ENCODE measurements around the gene SMIM35.

The SMIM35 gene

DNA sequence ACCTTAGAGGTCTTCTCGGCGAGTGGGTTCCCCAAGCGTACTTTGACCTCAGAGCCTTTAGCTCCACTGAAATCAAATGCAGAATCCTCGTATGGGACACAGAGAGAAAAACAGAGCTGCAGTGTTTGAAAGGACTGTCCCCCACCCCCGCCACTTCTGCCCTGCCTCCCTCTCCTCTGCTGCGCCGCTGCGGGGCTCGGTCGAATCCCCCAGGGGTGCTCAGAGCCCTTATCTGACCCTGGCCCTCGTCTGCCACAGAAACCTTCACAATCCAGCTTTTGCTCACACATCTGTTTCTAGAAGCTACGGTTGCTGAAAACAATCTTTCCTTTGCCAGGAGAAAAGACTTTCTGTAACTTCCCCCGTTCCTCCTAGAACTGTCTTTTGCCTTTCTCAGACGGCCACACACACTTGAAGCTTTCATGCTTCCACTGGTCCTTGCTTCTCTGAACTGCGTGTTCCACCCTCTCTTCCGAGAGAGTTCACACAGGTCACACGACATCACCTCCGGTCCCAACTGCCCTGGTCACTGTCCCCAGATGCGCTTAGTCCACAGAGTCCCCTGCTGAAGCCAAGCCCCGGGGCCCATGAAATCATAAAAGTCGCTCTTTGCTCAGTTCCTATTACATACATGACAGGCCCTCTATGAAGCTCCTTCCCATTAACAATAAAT, 3.7 kb downstream of the SMIM35 start:
- H4K5ac ChIP-seq (ENCODE audit: low read length): no peak overlapping the region
- no peak overlapping the region for H2BK5ac ChIP-seq (ENCODE audit: low read length)
- peak overlapping the region; percentile 50 for H3K56ac ChIP-seq (ENCODE audit: low read length)
- H3K4me3 ChIP-seq (ENCODE audit: low read length): no peak overlapping the region
- no peak for DNase-seq
- no peaks in the 10 kb centered on the region for H3K79me1 ChIP-seq (ENCODE audit: low read length)
- no peak overlapping the region for H3K27ac ChIP-seq (ENCODE audit: low read depth, low read length)
- H3K36me3 ChIP-seq (ENCODE audit: control insufficient read depth, insufficient read depth, low read length): no peaks in the 10 kb centered on the region
- no peak overlapping the region for H3K4ac ChIP-seq (ENCODE audit: low read depth, low read length)
- H2AK5ac ChIP-seq (ENCODE audit: low read length): no peak overlapping the region
- H3K27me3 ChIP-seq (ENCODE audit: insufficient read depth, low read length, poor library complexity): no peaks in the 10 kb centered on the region
- no peak overlapping the region for H4K8ac ChIP-seq (ENCODE audit: low read depth, low read length)
- no peak overlapping the region for H3K18ac ChIP-seq (ENCODE audit: low read length)
- H3K23ac ChIP-seq (ENCODE audit: low read length): no peak overlapping the region
- no peak overlapping the region for H2BK15ac ChIP-seq (replicated peaks; ENCODE audit: low read depth)
- no CpG with 5 or more reads among the region's 21 CpGs for WGBS (ENCODE audit: extremely low coverage, insufficient coverage, low lambda C conversion rate)
- no peaks in the 10 kb centered on the region for H3K4me1 ChIP-seq (ENCODE audit: control insufficient read depth, low read depth, low read length)
- H3K4me2 ChIP-seq (ENCODE audit: low read length): no peak overlapping the region
- no peak overlapping the region for H3K9ac ChIP-seq (ENCODE audit: low read length)
- no peak overlapping the region for H2BK120ac ChIP-seq (ENCODE audit: low read depth, low read length)
- no peaks in the 10 kb centered on the region for H3K79me2 ChIP-seq (ENCODE audit: control insufficient read depth, insufficient read depth, low read length)

DNA sequence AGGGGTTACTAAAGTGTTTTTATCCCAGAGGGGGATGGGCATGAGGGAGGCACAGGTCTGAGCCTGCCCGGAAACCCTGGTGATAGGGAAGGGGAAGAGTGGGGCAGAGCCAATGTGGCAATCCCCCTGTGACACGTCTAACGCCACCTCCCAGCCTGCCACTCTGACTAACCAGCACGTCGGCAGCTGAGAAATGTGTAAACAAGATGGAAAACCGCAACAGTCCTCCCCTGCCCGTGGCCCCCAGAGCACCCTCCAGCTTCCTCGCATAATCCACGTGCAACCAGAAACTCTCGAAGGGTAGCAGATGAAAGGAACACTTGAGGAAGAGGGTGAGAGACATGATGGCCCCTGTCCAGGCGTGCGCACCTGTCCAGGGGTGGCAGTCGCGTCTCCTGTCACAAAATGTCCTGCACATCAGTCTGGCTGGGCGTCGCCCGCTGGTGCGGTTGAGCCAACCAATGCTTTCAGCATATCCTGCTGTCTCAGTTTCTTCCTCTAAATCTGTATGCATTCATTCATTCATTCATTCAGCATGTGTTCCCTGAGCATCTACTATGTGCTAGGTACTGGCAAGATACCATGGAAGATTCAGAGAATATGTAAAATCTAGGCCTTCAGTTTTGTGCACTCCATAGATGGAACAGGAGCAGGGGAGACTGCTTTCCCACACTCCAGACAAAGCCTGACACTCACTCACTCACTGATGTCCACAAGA, 5.4 kb downstream of the SMIM35 start:
- no peak overlapping the region for H3K4me3 ChIP-seq (ENCODE audit: low read length)
- H3K4ac ChIP-seq (ENCODE audit: low read depth, low read length): no peak overlapping the region
- H3K79me2 ChIP-seq (ENCODE audit: control insufficient read depth, insufficient read depth, low read length): no peaks in the 10 kb centered on the region
- H2BK120ac ChIP-seq (ENCODE audit: low read depth, low read length): no peak overlapping the region
- H3K56ac ChIP-seq (ENCODE audit: low read length): no peak overlapping the region
- no peak for DNase-seq
- H2AK5ac ChIP-seq (ENCODE audit: low read length): no peak overlapping the region
- no peak overlapping the region for H2BK5ac ChIP-seq (ENCODE audit: low read length)
- H3K23ac ChIP-seq (ENCODE audit: low read length): no peak overlapping the region
- no CpG with 5 or more reads among the region's 18 CpGs for whole genome bisulfite sequencing (ENCODE audit: extremely low coverage, insufficient coverage, low lambda C conversion rate)
- no peak overlapping the region for H4K8ac ChIP-seq (ENCODE audit: low read depth, low read length)
- H3K27me3 ChIP-seq (ENCODE audit: insufficient read depth, low read length, poor library complexity): no peaks in the 10 kb centered on the region
- no peaks in the 10 kb centered on the region for H3K36me3 ChIP-seq (ENCODE audit: control insufficient read depth, insufficient read depth, low read length)
- peaks cover 3% of the 10 kb centered on the region for H3K4me1 ChIP-seq (ENCODE audit: control insufficient read depth, low read depth, low read length)
- no peak overlapping the region for H3K27ac ChIP-seq (ENCODE audit: low read depth, low read length)
- no peak overlapping the region for H2BK15ac ChIP-seq (replicated peaks; ENCODE audit: low read depth)
- no peaks in the 10 kb centered on the region for H3K79me1 ChIP-seq (ENCODE audit: low read length)
- H3K9ac ChIP-seq (ENCODE audit: low read length): no peak overlapping the region
- no peak overlapping the region for H3K4me2 ChIP-seq (ENCODE audit: low read length)
- H3K18ac ChIP-seq (ENCODE audit: low read length): no peak overlapping the region
- no peak overlapping the region for H4K5ac ChIP-seq (ENCODE audit: low read length)

DNA sequence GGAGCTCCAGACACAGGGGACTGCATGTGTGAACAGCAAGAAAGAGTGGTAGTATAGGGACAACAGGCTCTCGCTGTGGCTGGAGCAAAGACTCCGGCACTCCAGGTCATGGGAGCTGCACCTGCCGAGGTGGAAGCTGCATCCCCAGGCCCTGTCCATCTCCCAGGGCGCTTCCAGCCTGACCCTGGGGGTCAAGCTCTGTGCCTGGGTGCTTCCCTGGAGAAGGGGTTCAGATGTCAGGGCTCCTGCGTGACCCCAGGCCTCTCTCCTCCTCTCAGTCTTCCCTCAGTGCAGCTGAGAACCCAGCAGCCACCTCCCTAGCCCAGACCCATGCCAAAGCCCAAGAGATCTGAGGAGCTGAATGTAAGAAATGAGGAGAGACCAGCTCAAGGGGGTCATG, 6.5 kb downstream of the SMIM35 start:
- H3K79me2 ChIP-seq (ENCODE audit: control insufficient read depth, insufficient read depth, low read length): no peaks in the 10 kb centered on the region
- no peak overlapping the region for H4K8ac ChIP-seq (ENCODE audit: low read depth, low read length)
- no peak overlapping the region for H2BK5ac ChIP-seq (ENCODE audit: low read length)
- no peaks in the 10 kb centered on the region for H3K27me3 ChIP-seq (ENCODE audit: insufficient read depth, low read length, poor library complexity)
- H3K18ac ChIP-seq (ENCODE audit: low read length): no peak overlapping the region
- H3K4me1 ChIP-seq (ENCODE audit: control insufficient read depth, low read depth, low read length): peaks cover 3% of the 10 kb centered on the region
- no peak overlapping the region for H2AK5ac ChIP-seq (ENCODE audit: low read length)
- no peak for DNase-seq
- H3K4ac ChIP-seq (ENCODE audit: low read depth, low read length): no peak overlapping the region
- no CpG with 5 or more reads among the region's 5 CpGs for WGBS (ENCODE audit: extremely low coverage, insufficient coverage, low lambda C conversion rate)
- no peak overlapping the region for H3K23ac ChIP-seq (ENCODE audit: low read length)
- no peak overlapping the region for H3K56ac ChIP-seq (ENCODE audit: low read length)
- H3K9ac ChIP-seq (ENCODE audit: low read length): no peak overlapping the region
- no peak overlapping the region for H2BK120ac ChIP-seq (ENCODE audit: low read depth, low read length)
- no peaks in the 10 kb centered on the region for H3K36me3 ChIP-seq (ENCODE audit: control insufficient read depth, insufficient read depth, low read length)
- H3K4me3 ChIP-seq (ENCODE audit: low read length): no peak overlapping the region
- no peak overlapping the region for H2BK15ac ChIP-seq (replicated peaks; ENCODE audit: low read depth)
- H4K5ac ChIP-seq (ENCODE audit: low read length): no peak overlapping the region
- no peak overlapping the region for H3K4me2 ChIP-seq (ENCODE audit: low read length)
- H3K27ac ChIP-seq (ENCODE audit: low read depth, low read length): no peak overlapping the region
- no peaks in the 10 kb centered on the region for H3K79me1 ChIP-seq (ENCODE audit: low read length)

DNA sequence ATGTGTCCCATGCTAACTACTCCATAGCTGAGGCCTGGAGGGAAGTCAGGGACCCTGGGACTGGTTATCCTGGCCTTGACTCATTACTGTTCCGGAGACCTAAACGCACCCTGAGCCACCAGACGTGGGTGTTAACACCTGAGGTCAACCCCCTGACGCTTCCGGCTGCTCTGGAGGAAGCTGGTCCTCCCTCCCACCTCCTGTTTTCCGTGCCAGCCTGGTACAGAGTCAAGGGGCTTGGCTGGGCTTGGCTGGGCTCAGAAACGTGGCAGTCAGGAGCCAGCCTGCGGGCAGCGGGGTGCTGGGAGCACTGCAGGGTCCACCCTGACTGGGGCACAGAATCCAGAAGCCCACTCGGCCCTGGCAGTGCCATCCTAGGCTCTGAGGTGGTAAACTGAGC, 7.3 kb downstream of the SMIM35 start:
- Histone ChIP-seq H4K5ac (ENCODE audit: low read length) (no peak overlapping the region), H3K18ac (ENCODE audit: low read length) (no peak overlapping the region), H3K9ac (ENCODE audit: low read length) (no peak overlapping the region), H3K4me3 (ENCODE audit: low read length) (no peak overlapping the region), H2BK5ac (ENCODE audit: low read length) (no peak overlapping the region), H2BK15ac (replicated peaks; ENCODE audit: low read depth) (no peak overlapping the region), H3K23ac (ENCODE audit: low read length) (no peak overlapping the region), H2AK5ac (ENCODE audit: low read length) (no peak overlapping the region), H3K27ac (ENCODE audit: low read depth, low read length) (no peak overlapping the region), H3K4me2 (ENCODE audit: low read length) (no peak overlapping the region), H3K4me1 (ENCODE audit: control insufficient read depth, low read depth, low read length) (peaks cover 3% of the 10 kb centered on the region), H3K36me3 (ENCODE audit: control insufficient read depth, insufficient read depth, low read length) (no peaks in the 10 kb centered on the region), H3K4ac (ENCODE audit: low read depth, low read length) (no peak overlapping the region), H3K79me1 (ENCODE audit: low read length) (no peaks in the 10 kb centered on the region), H3K79me2 (ENCODE audit: control insufficient read depth, insufficient read depth, low read length) (no peaks in the 10 kb centered on the region), H2BK120ac (ENCODE audit: low read depth, low read length) (no peak overlapping the region), H3K27me3 (ENCODE audit: insufficient read depth, low read length, poor library complexity) (no peaks in the 10 kb centered on the region), H4K8ac (ENCODE audit: low read depth, low read length) (no peak overlapping the region), H3K56ac (ENCODE audit: low read length) (no peak overlapping the region)
- no peak for DNase-seq
- no CpG with 5 or more reads among the region's 10 CpGs for WGBS (ENCODE audit: extremely low coverage, insufficient coverage, low lambda C conversion rate)

DNA sequence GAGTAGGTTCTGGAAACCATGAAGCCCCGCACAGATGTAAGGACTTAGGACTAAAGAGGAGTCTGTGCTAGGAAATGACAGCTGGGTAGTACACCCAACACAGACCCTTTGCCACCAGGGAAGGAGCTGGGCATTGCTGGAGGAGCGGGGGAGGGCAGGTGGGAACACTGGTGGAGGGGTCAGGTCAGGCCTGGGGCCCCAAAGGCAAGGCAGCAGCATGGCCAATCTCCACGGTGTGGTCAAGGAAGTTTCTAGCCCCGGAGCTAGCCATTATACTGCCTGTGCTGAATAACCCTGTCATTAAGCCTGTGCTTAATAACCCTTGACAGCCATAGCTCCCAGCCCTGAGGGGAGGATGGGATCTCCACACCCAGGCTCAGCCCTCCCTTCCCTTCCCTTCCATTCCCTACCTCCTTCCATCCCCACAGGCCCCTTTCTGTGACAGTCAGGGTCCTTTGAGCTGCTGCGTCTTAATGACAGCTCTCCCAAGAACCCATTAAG, 7.8 kb downstream of the SMIM35 start:
- Histone ChIP-seq H3K56ac (ENCODE audit: low read length) (no peak overlapping the region), H3K4me1 (ENCODE audit: control insufficient read depth, low read depth, low read length) (peaks cover 3% of the 10 kb centered on the region), H2BK15ac (replicated peaks; ENCODE audit: low read depth) (no peak overlapping the region), H3K36me3 (ENCODE audit: control insufficient read depth, insufficient read depth, low read length) (no peaks in the 10 kb centered on the region), H3K9ac (ENCODE audit: low read length) (no peak overlapping the region), H4K5ac (ENCODE audit: low read length) (no peak overlapping the region), H3K79me1 (ENCODE audit: low read length) (no peaks in the 10 kb centered on the region), H3K27ac (ENCODE audit: low read depth, low read length) (no peak overlapping the region), H3K27me3 (ENCODE audit: insufficient read depth, low read length, poor library complexity) (no peaks in the 10 kb centered on the region), H2BK120ac (ENCODE audit: low read depth, low read length) (no peak overlapping the region), H2AK5ac (ENCODE audit: low read length) (no peak overlapping the region), H3K4ac (ENCODE audit: low read depth, low read length) (no peak overlapping the region), H3K4me3 (ENCODE audit: low read length) (no peak overlapping the region), H3K79me2 (ENCODE audit: control insufficient read depth, insufficient read depth, low read length) (no peaks in the 10 kb centered on the region), H3K18ac (ENCODE audit: low read length) (no peak overlapping the region), H3K23ac (ENCODE audit: low read length) (no peak overlapping the region), H2BK5ac (ENCODE audit: low read length) (no peak overlapping the region), H4K8ac (ENCODE audit: low read depth, low read length) (no peak overlapping the region), H3K4me2 (ENCODE audit: low read length) (no peak overlapping the region)
- WGBS (ENCODE audit: extremely low coverage, insufficient coverage, low lambda C conversion rate): no CpG with 5 or more reads among the region's 5 CpGs
- DNase-seq: no peak

All from mesendoderm (in vitro differentiated cells).